ENCODE data around the gene SLC36A4.
A peak's percentile ranks its signal among the peaks of the same experiment; 100 is the strongest.
"Not testable (repeated sequence)": the region's sequence is repeated elsewhere in the genome, so short reads cannot be mapped to it uniquely, and the experiment has no call there.

The SLC36A4 gene

DNA sequence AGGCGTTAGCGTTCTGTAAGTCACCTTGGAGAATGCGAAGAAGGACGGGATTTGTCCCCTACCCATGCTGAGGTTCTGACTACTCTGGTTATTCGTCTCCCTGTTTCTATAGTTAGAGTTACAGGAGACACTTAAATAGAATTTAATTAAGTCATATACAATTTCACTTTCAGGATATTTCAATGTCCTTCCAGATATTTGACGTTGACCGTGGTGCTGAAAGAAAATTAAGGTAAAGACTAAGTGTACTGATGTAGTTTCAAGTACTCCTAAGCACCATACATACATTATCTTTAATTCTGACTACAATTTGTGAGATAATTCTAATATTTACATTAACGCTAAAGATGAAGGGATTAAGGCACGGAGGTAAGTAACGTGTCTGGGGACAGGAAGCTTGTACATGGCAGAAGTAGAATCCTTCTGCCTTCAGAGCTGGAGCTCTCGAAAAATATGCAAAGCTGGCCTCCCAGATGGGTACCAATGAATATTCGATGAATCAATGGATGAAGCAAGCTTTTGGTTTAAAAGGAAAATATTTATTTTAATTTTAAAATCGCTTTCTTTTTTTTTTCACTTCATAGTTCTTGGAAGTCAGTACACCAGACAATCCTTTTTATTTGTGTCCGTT lies 539 bp upstream of the SLC36A4 start:
- FAIRE-seq (no peak), DNase-seq (ENCODE audit: insufficient read length, low spot score) (no peak)
- TF ChIP-seq SPI1 (IDR thresholded peaks at IDR 0.05; ENCODE audit: low read depth, low read length) (no peak), POLR2A (IDR thresholded peaks at IDR 0.05; ENCODE audit: low read depth, low read length) (no peak), PAX5 (IDR thresholded peaks at IDR 0.05; ENCODE audit: insufficient read depth, low read length, severe bottlenecking) (no peak), POU2F2 (IDR thresholded peaks at IDR 0.05; ENCODE audit: low read depth, low read length) (no peak), TAF1 (IDR thresholded peaks at IDR 0.05; ENCODE audit: low read depth, low read length) (no peak), POLR2AphosphoS5 (IDR thresholded peaks at IDR 0.05; ENCODE audit: low read depth, low read length) (no peak)

DNA sequence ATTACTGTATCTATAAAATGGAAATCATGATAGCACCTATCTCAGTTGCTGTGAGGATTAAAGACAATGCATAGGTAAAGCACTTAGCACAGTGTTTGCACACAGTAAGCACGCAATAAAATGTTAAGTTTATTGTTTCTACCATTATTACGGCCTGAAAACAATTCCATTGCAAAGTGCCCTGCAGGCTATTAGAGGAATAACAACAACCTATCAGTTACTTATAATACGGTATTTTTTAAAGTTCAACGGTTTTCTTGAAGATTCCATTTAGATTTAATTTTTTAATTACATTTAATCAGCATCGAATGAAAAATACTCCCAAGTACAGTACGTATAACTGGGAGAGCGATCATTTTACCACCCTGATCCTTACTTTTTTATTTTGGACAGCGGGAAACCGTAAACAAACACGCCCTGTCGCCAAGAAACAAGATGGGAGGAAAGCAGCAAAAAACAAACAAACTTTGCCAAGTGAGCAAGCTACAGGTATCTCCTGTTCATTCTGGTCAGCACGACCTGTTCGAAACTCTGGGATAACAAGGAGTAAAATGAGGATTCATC lies 893 bp downstream of the SLC36A4 start:
- DNase-seq (ENCODE audit: insufficient read length, low spot score) (no peak), FAIRE-seq (peak; percentile 41)
- TF ChIP-seq PAX5 (IDR thresholded peaks at IDR 0.05; ENCODE audit: insufficient read depth, low read length, severe bottlenecking) = no peak
- TF ChIP-seq POU2F2 (IDR thresholded peaks at IDR 0.05; ENCODE audit: low read depth, low read length) = no peak
- TF ChIP-seq POLR2AphosphoS5 (IDR thresholded peaks at IDR 0.05; ENCODE audit: low read depth, low read length) = no peak
- no peak for TF ChIP-seq POLR2A (IDR thresholded peaks at IDR 0.05; ENCODE audit: low read depth, low read length)
- TF ChIP-seq SPI1 (IDR thresholded peaks at IDR 0.05; ENCODE audit: low read depth, low read length) = no peak
- TF ChIP-seq TAF1 (IDR thresholded peaks at IDR 0.05; ENCODE audit: low read depth, low read length) = no peak

DNA sequence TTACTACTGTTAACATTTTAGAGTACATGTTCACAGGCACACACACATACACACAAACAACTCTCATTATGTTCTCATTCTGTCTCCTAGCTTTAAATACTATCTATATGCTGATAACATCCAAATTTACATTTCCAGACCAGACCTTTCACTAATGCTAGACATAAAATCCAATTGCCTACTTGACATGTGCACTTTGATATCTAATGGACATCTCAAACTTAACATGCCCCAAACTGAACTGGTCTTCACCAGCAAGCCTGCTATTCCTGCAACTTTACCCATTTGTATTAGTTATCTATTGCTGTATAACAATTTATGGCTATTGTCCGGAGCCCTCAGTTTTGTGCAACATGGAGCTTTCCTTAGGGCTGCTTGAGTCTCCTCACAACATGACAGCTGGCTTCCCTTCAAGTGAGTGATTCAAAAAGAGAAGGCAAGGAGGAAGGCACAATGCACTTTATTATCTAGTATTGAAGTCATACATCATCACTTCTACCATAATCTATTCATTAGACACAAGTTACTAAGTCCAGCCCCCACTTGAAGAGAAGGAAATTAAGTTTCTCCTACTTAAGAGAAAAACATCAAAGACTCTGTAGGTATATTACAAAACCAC lies 3.0 kb downstream of the SLC36A4 start:
- FAIRE-seq = no peak
- TF ChIP-seq PAX5 (IDR thresholded peaks at IDR 0.05; ENCODE audit: insufficient read depth, low read length, severe bottlenecking) = no peak

DNA sequence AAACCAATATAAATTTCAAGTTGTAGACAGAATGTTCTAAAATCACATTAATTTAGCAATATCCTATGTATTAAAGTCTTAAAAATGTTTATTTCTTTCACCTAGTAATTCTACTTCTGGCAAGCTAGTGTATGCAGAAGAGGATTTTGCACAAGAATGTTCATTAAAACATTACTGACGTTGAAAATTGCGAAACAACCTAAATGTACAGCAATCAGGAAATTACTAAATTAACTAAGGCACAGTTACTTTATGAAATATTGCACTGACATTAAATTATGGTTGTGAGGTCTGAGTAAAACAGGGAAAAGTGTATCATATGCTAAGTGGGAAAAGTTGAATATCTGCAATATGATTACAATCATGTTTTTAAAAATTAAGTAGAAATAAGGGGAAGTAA lies 4.1 kb downstream of the SLC36A4 start:
- TF ChIP-seq POLR2A (IDR thresholded peaks at IDR 0.05; ENCODE audit: low read depth, low read length) = no peak
- no peak for TF ChIP-seq POU2F2 (IDR thresholded peaks at IDR 0.05; ENCODE audit: low read depth, low read length)
- no peak for TF ChIP-seq SPI1 (IDR thresholded peaks at IDR 0.05; ENCODE audit: low read depth, low read length)
- no peak for TF ChIP-seq TAF1 (IDR thresholded peaks at IDR 0.05; ENCODE audit: low read depth, low read length)
- TF ChIP-seq POLR2AphosphoS5 (IDR thresholded peaks at IDR 0.05; ENCODE audit: low read depth, low read length) = no peak
- no peak for TF ChIP-seq PAX5 (IDR thresholded peaks at IDR 0.05; ENCODE audit: insufficient read depth, low read length, severe bottlenecking)
- no peak for DNase-seq (ENCODE audit: insufficient read length, low spot score)
- FAIRE-seq = no peak

More for the DNA sequence above, 3.0 kb downstream of the SLC36A4 start:
- DNase-seq (ENCODE audit: insufficient read length, low spot score) = no peak

DNA sequence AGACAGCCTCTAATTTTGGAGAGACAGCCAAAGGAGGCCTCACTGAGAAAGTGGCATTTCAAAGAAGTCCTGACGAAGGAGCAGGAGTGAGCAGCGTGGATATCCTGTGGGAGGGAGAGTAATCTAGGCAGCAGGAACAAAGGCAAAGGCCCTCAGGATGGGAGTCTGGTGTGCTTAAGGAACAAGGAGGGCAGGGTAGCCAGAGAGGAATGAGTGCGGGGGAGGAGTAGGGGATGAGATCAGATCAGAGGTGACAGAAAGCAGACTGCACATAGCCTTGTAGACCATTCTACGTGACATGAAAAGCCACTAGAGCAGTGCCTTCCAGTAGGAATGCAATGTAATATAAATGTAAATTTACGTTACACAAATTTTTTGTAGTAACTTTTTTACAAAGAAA lies 5.6 kb downstream of the SLC36A4 start:
- TF ChIP-seq PAX5 (IDR thresholded peaks at IDR 0.05; ENCODE audit: insufficient read depth, low read length, severe bottlenecking) (no peak), POU2F2 (IDR thresholded peaks at IDR 0.05; ENCODE audit: low read depth, low read length) (no peak), TAF1 (IDR thresholded peaks at IDR 0.05; ENCODE audit: low read depth, low read length) (no peak), POLR2A (IDR thresholded peaks at IDR 0.05; ENCODE audit: low read depth, low read length) (no peak), SPI1 (IDR thresholded peaks at IDR 0.05; ENCODE audit: low read depth, low read length) (no peak), POLR2AphosphoS5 (IDR thresholded peaks at IDR 0.05; ENCODE audit: low read depth, low read length) (no peak)
- DNase-seq (ENCODE audit: insufficient read length, low spot score) (no peak), FAIRE-seq (no peak)

DNA sequence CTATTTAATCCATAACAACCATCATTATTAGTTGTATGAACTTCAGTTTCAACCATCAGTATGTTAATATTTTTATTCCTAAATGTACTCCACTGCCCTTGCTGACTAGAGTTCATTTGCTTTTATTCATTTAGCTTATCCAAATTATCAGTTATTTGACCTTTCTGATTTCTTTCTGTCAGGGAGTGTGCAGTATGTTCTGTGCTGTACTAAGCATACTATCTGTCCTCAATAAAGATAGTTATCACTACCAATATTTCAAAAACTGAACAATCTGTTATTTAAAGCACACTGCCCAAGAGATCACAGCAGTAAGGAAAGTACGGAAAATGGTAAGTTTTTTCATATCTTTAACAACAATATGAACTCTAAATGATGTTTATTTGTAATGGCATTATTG lies 8.3 kb downstream of the SLC36A4 start:
- TF ChIP-seq PAX5 (IDR thresholded peaks at IDR 0.05; ENCODE audit: insufficient read depth, low read length, severe bottlenecking) (no peak), SPI1 (IDR thresholded peaks at IDR 0.05; ENCODE audit: low read depth, low read length) (no peak), TAF1 (IDR thresholded peaks at IDR 0.05; ENCODE audit: low read depth, low read length) (no peak), POLR2A (IDR thresholded peaks at IDR 0.05; ENCODE audit: low read depth, low read length) (no peak), POLR2AphosphoS5 (IDR thresholded peaks at IDR 0.05; ENCODE audit: low read depth, low read length) (no peak), POU2F2 (IDR thresholded peaks at IDR 0.05; ENCODE audit: low read depth, low read length) (no peak)
- FAIRE-seq (no peak), DNase-seq (ENCODE audit: insufficient read length, low spot score) (no peak)

DNA sequence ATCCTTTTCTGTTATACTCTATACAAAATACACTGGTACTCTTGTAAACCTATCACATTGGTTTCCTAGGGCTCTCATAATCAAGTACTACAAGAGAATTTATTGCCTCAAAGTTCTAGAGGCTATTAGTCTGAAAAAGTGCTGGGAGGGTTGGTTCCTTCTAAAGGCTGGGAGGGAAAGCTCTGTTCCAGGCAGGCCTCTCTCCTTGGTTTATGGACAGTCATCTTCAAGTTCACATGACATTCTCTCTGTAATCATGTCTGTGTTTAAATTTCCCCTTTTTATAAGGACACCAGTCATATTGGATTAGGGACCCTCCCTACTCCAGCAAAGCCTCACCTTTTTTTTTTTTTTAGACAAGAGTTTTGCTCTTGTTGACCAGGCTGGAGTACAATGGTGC lies 9.1 kb downstream of the SLC36A4 start:
- no peak for DNase-seq (ENCODE audit: insufficient read length, low spot score)
- FAIRE-seq = no peak
- TF ChIP-seq SPI1 (IDR thresholded peaks at IDR 0.05; ENCODE audit: low read depth, low read length) = no peak
- no peak for TF ChIP-seq TAF1 (IDR thresholded peaks at IDR 0.05; ENCODE audit: low read depth, low read length)
- TF ChIP-seq POU2F2 (IDR thresholded peaks at IDR 0.05; ENCODE audit: low read depth, low read length) = no peak
- no peak for TF ChIP-seq POLR2AphosphoS5 (IDR thresholded peaks at IDR 0.05; ENCODE audit: low read depth, low read length)
- TF ChIP-seq POLR2A (IDR thresholded peaks at IDR 0.05; ENCODE audit: low read depth, low read length) = no peak
- TF ChIP-seq PAX5 (IDR thresholded peaks at IDR 0.05; ENCODE audit: insufficient read depth, low read length, severe bottlenecking) = no peak

DNA sequence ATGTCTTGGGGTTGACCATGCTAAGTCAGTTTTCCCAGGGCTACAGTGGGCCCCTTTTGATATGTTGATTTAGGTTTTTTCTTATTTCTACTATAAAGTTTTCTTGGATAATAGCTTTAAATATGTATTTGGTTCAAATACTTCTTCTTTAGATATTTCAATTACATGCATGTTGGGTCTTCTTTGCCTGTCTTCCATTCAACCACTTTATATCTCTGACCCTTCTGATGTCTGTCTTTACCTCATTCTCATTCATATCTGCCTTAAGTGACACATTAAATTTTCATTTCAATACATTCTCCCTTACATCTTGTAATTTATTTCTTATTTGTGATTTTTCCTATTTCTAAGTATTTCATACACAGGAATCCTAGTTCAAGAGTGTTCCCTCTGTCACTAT lies 10.5 kb downstream of the SLC36A4 start:
- TF ChIP-seq TAF1 (IDR thresholded peaks at IDR 0.05; ENCODE audit: low read depth, low read length) = no peak
- no peak for TF ChIP-seq SPI1 (IDR thresholded peaks at IDR 0.05; ENCODE audit: low read depth, low read length)
- TF ChIP-seq POLR2A (IDR thresholded peaks at IDR 0.05; ENCODE audit: low read depth, low read length) = no peak
- DNase-seq (ENCODE audit: insufficient read length, low spot score) (no peak), FAIRE-seq (no peak)

DNA sequence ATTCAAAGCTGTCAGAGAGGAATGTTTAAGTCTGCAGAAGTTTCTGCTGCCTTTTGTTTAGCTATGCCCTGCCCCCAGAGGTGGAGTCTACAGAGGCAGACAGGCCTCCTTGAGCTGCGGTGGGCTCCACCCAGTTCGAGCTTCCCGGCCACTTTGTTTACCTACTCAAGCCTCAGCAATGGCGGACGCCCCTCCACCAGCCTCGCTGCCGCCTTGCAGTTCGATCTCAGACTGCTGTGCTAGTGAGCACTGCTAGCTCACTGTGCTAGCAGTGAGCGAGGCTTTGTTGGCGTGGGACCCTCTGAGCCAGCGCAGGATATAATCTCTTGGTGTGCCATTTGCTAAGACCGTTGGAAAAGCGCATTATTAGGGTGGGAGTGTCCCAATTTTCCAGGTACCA lies 19.9 kb downstream of the SLC36A4 start:
- DNase-seq (ENCODE audit: insufficient read length, low spot score); FAIRE-seq: not testable (repeated sequence)

- FAIRE-seq = no peak
- no peak for TF ChIP-seq PAX5 (IDR thresholded peaks at IDR 0.05; ENCODE audit: insufficient read depth, low read length, severe bottlenecking)
- no peak for TF ChIP-seq POU2F2 (IDR thresholded peaks at IDR 0.05; ENCODE audit: low read depth, low read length)
- no peak for TF ChIP-seq SPI1 (IDR thresholded peaks at IDR 0.05; ENCODE audit: low read depth, low read length)
- no peak for TF ChIP-seq TAF1 (IDR thresholded peaks at IDR 0.05; ENCODE audit: low read depth, low read length)
- no peak for TF ChIP-seq POLR2AphosphoS5 (IDR thresholded peaks at IDR 0.05; ENCODE audit: low read depth, low read length)
- TF ChIP-seq POLR2A (IDR thresholded peaks at IDR 0.05; ENCODE audit: low read depth, low read length) = no peak
- no peak for DNase-seq (ENCODE audit: insufficient read length, low spot score)
These were observed 27.7 kb downstream of the SLC36A4 start for GRCh38 chr11:93169950-93170561.

All from GM12891 (cell line).